K562 (cell line): ENCODE results near the gene TSHR.

Source experiments
- FOXK1 ChIP-seq: sonication (generic); formaldehyde crosslinking; IDR thresholded peaks from 2 replicates; pipeline ENCODE4 v1.8.0; 2022; ENCODE audit warnings: missing genetic modification reagents, mild to moderate bottlenecking, borderline replicate concordance
- FOXM1 ChIP-seq, 2 experiments: fragments of 450-650 bp in 1 of 2; sonication (generic) in 1 of 2; formaldehyde crosslinking in 1 of 2; IDR thresholded peaks; 2 replicates each; pipeline versions ENCODE4 v1.6.1 to v1.9.0; 2017 to 2022; ENCODE audit warnings: low read depth in 2 of 2, mild to moderate bottlenecking in 2 of 2, missing genetic modification reagents in 1 of 2, moderate library complexity in 1 of 2
- SAFB2 ChIP-seq: fragments of 200-400 bp; formaldehyde crosslinking; IDR thresholded peaks from 2 replicates; pipeline ENCODE4 v1.6.1; 2018; ENCODE audit warnings: borderline replicate concordance, low read length, low read depth, moderate library complexity; ENCODE audit not compliant: severe bottlenecking
- TAF1 ChIP-seq: IDR thresholded peaks from 2 replicates; pipeline ENCODE4 v1.6.1; 2011; ENCODE audit warnings: mild to moderate bottlenecking, low read length, moderate library complexity; ENCODE audit not compliant: insufficient read depth, control insufficient read depth, severe bottlenecking; ENCODE audit errors: extremely low read depth
- YY1 ChIP-seq, 3 experiments: IDR thresholded peaks; 2 replicates each; pipeline ENCODE4 v1.6.1; 2011; ENCODE audit warnings: low read length in 2 of 3, mild to moderate bottlenecking in 2 of 3, moderate library complexity in 2 of 3, borderline replicate concordance in 1 of 3, control low read depth in 1 of 3, low read depth in 1 of 3; ENCODE audit not compliant: insufficient read depth in 3 of 3, insufficient replicate concordance in 2 of 3, control insufficient read depth in 1 of 3, insufficient read length in 1 of 3; ENCODE audit errors: extremely low read depth in 1 of 3
- ZNF121 ChIP-seq: sonication (generic); formaldehyde crosslinking; conservative IDR thresholded peaks from 2 replicates; pipeline ENCODE4 v1.8.0; 2022; ENCODE audit warnings: missing genetic modification reagents
- ZNF224 ChIP-seq: sonication (generic); formaldehyde crosslinking; IDR thresholded peaks from 2 replicates; pipeline ENCODE4 v1.8.0; 2022; ENCODE audit warnings: mild to moderate bottlenecking, missing genetic modification reagents
- ZNF253 ChIP-seq: fragments of 250-450 bp; sonication (Bioruptor Pico); conservative IDR thresholded peaks from 2 replicates; pipeline ENCODE4 v1.6.1; 2021; ENCODE audit warnings: mild to moderate bottlenecking
- ZNF324 ChIP-seq: fragments of 250-450 bp; sonication (Bioruptor Pico); IDR thresholded peaks from 2 replicates; pipeline ENCODE4 v1.4.0; 2020; ENCODE audit warnings: mild to moderate bottlenecking
- TF ChIP-seq, protein P1 (sequence below): IDR thresholded peaks from 2 replicates; pipeline ENCODE4 v1.6.1; 2011; ENCODE audit warnings: borderline replicate concordance, low read depth, mild to moderate bottlenecking, moderate library complexity, low read length; ENCODE audit not compliant: insufficient read depth, poor library complexity, severe bottlenecking
- TF ChIP-seq, protein P2 (sequence below): sonication (generic); formaldehyde crosslinking; IDR thresholded peaks from 2 replicates; pipeline ENCODE4 v1.8.1; 2023; ENCODE audit warnings: mild to moderate bottlenecking, missing genetic modification reagents, moderate library complexity
- TF ChIP-seq, protein P3 (sequence below): sonication (generic); formaldehyde crosslinking; IDR thresholded peaks from 2 replicates; pipeline ENCODE4 v1.8.1; 2022; ENCODE audit warnings: missing genetic modification reagents
- TF ChIP-seq, protein P4 (sequence below): fragments of 450-650 bp; formaldehyde crosslinking; IDR thresholded peaks from 2 replicates; pipeline ENCODE4 v1.4.0; 2022; ENCODE audit warnings: missing genetic modification characterization

DNA sequence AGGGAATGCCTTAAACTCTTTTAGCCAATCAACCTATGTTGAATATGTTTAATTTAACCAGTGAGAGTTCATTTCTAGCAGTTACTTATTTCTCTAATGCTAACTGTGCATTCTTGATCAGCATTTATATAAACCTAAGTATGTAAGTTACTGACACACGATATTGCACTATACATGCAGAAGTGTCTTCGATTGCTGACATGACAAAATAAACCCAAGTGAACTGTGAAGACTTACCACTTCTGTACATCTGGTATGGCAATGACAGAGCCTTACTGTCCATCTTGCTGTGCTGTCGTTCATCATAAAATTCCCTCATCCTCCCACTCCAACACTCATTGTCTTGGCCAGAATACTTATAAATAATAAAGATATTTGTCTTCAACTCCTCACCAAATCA lies 131.8 kb downstream of the TSHR start:
- TF ChIP-seq, protein P1, sequence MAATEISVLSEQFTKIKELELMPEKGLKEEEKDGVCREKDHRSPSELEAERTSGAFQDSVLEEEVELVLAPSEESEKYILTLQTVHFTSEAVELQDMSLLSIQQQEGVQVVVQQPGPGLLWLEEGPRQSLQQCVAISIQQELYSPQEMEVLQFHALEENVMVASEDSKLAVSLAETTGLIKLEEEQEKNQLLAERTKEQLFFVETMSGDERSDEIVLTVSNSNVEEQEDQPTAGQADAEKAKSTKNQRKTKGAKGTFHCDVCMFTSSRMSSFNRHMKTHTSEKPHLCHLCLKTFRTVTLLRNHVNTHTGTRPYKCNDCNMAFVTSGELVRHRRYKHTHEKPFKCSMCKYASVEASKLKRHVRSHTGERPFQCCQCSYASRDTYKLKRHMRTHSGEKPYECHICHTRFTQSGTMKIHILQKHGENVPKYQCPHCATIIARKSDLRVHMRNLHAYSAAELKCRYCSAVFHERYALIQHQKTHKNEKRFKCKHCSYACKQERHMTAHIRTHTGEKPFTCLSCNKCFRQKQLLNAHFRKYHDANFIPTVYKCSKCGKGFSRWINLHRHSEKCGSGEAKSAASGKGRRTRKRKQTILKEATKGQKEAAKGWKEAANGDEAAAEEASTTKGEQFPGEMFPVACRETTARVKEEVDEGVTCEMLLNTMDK, result no peak
- TF ChIP-seq, protein P2, sequence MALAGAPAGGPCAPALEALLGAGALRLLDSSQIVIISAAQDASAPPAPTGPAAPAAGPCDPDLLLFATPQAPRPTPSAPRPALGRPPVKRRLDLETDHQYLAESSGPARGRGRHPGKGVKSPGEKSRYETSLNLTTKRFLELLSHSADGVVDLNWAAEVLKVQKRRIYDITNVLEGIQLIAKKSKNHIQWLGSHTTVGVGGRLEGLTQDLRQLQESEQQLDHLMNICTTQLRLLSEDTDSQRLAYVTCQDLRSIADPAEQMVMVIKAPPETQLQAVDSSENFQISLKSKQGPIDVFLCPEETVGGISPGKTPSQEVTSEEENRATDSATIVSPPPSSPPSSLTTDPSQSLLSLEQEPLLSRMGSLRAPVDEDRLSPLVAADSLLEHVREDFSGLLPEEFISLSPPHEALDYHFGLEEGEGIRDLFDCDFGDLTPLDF, result no peak
- TF ChIP-seq ZNF253 (no peak), FOXK1 (no peak), SAFB2 (no peak), ZNF324 (CRISPR knock-in tag) (no peak), YY1 (IDR thresholded peaks at IDR 0.05; ENCODE audit: borderline replicate concordance in 1 of 3, control insufficient read depth in 1 of 3, extremely low read depth in 1 of 3, insufficient read depth in 3 of 3, insufficient read length in 1 of 3, insufficient replicate concordance in 2 of 3, low read depth in 1 of 3, low read length in 2 of 3) (no peak), TAF1 (no peak), ZNF121 (CRISPR knock-in tag) (no peak), FOXM1 (IDR thresholded peaks at IDR 0.05; ENCODE audit: low read depth) (no peak), FOXM1 (CRISPR knock-in tag; IDR thresholded peaks at IDR 0.05; ENCODE audit: low read depth) (no peak), ZNF224 (CRISPR knock-in tag) (no peak)
- TF ChIP-seq, protein P3, sequence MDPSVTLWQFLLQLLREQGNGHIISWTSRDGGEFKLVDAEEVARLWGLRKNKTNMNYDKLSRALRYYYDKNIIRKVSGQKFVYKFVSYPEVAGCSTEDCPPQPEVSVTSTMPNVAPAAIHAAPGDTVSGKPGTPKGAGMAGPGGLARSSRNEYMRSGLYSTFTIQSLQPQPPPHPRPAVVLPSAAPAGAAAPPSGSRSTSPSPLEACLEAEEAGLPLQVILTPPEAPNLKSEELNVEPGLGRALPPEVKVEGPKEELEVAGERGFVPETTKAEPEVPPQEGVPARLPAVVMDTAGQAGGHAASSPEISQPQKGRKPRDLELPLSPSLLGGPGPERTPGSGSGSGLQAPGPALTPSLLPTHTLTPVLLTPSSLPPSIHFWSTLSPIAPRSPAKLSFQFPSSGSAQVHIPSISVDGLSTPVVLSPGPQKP (CRISPR knock-in tag), result no peak
- TF ChIP-seq, protein P4, sequence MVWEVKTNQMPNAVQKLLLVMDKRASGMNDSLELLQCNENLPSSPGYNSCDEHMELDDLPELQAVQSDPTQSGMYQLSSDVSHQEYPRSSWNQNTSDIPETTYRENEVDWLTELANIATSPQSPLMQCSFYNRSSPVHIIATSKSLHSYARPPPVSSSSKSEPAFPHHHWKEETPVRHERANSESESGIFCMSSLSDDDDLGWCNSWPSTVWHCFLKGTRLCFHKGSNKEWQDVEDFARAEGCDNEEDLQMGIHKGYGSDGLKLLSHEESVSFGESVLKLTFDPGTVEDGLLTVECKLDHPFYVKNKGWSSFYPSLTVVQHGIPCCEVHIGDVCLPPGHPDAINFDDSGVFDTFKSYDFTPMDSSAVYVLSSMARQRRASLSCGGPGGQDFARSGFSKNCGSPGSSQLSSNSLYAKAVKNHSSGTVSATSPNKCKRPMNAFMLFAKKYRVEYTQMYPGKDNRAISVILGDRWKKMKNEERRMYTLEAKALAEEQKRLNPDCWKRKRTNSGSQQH, result no peak
